ENCODE measurements around the gene DNMBP.

- TF ChIP-seq EHMT2 (IDR thresholded peaks at IDR 0.05; ENCODE audit: low read depth) (no peak), RFX5 (IDR thresholded peaks at IDR 0.05) (no peak), RCOR1 (IDR thresholded peaks at IDR 0.05; ENCODE audit: low read depth, low read length) (no peak), POLR2A (IDR thresholded peaks at IDR 0.05; ENCODE audit: low read length) (no peak), CHD2 (IDR thresholded peaks at IDR 0.05; ENCODE audit: low read length, partially characterized antibody) (no peak), E2F6 (IDR thresholded peaks at IDR 0.05; ENCODE audit: borderline replicate concordance, low read depth) (no peak)
- TF ChIP-seq, protein P1, sequence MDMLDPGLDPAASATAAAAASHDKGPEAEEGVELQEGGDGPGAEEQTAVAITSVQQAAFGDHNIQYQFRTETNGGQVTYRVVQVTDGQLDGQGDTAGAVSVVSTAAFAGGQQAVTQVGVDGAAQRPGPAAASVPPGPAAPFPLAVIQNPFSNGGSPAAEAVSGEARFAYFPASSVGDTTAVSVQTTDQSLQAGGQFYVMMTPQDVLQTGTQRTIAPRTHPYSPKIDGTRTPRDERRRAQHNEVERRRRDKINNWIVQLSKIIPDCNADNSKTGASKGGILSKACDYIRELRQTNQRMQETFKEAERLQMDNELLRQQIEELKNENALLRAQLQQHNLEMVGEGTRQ (IDR thresholded peaks at IDR 0.05): no peak
- TF ChIP-seq, protein P2, sequence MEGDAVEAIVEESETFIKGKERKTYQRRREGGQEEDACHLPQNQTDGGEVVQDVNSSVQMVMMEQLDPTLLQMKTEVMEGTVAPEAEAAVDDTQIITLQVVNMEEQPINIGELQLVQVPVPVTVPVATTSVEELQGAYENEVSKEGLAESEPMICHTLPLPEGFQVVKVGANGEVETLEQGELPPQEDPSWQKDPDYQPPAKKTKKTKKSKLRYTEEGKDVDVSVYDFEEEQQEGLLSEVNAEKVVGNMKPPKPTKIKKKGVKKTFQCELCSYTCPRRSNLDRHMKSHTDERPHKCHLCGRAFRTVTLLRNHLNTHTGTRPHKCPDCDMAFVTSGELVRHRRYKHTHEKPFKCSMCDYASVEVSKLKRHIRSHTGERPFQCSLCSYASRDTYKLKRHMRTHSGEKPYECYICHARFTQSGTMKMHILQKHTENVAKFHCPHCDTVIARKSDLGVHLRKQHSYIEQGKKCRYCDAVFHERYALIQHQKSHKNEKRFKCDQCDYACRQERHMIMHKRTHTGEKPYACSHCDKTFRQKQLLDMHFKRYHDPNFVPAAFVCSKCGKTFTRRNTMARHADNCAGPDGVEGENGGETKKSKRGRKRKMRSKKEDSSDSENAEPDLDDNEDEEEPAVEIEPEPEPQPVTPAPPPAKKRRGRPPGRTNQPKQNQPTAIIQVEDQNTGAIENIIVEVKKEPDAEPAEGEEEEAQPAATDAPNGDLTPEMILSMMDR (IDR thresholded peaks at IDR 0.05): no peak
Observed at GRCh38 chr10:99938563-99938962, 71.2 kb downstream of the DNMBP start.
